MM.1S (cell line): ENCODE results near the gene RHOT1.

Experiments
- DNase-seq: peaks from one replicate; pipeline ENCODE4 v3.0.0-alpha.2; 2015
- H2AFZ ChIP-seq: fragments of 300-600 bp; sonication (generic); 2 replicates; pipeline ENCODE4 v1.6.0; 2016; ENCODE audit warnings: antibody characterized with exemption, low read length
- H3F3A ChIP-seq: fragments of 300-600 bp; sonication (generic); 2 replicates; pipeline ENCODE4 v1.6.1; 2016; ENCODE audit warnings: mild to moderate bottlenecking, antibody characterized with exemption, low read length, moderate library complexity, mixed read lengths; ENCODE audit not compliant: insufficient read depth
- H3K27ac ChIP-seq: fragments of 300-600 bp; sonication (generic); 2 replicates; pipeline ENCODE4 v1.5.1; 2016; ENCODE audit warnings: mild to moderate bottlenecking, low read length
- H3K27me3 ChIP-seq: fragments of 300-600 bp; sonication (generic); replicated peaks from 2 replicates; pipeline ENCODE4 v1.6.0; 2016; ENCODE audit warnings: low read length; ENCODE audit not compliant: insufficient read depth
- H3K36me3 ChIP-seq: fragments of 300-600 bp; sonication (generic); replicated peaks from 2 replicates; pipeline ENCODE4 v1.6.1; 2016; ENCODE audit warnings: mild to moderate bottlenecking, low read length, mixed read lengths; ENCODE audit not compliant: insufficient read depth
- H3K4me1 ChIP-seq: fragments of 300-600 bp; sonication (generic); 2 replicates; pipeline ENCODE4 v1.6.1; 2016; ENCODE audit warnings: low read length, mixed read lengths
- H3K4me2 ChIP-seq: fragments of 300-600 bp; sonication (generic); 2 replicates; pipeline ENCODE4 v1.6.0; 2016; ENCODE audit warnings: low read depth, low read length
- H3K4me3 ChIP-seq: fragments of 300-600 bp; sonication (generic); 2 replicates; pipeline ENCODE4 v1.5.1; 2016; ENCODE audit warnings: low read length, mixed read lengths
- H3K79me2 ChIP-seq: fragments of 300-600 bp; sonication (generic); 2 replicates; pipeline ENCODE4 v1.6.1; 2016; ENCODE audit warnings: mixed run types, low read length, mixed read lengths
- H3K9ac ChIP-seq: fragments of 300-600 bp; sonication (generic); 2 replicates; pipeline ENCODE4 v1.6.1; 2016; ENCODE audit warnings: low read length, mixed read lengths
- H3K9me2 ChIP-seq: fragments of 300-600 bp; sonication (generic); replicated peaks from 2 replicates; pipeline ENCODE4 v1.6.1; 2016; ENCODE audit warnings: mild to moderate bottlenecking, low read length, mixed read lengths; ENCODE audit not compliant: insufficient read depth
- H3K9me3 ChIP-seq: fragments of 300-600 bp; sonication (generic); replicated peaks from 2 replicates; pipeline ENCODE4 v1.6.1; 2016; ENCODE audit warnings: mild to moderate bottlenecking, low read length, mixed read lengths; ENCODE audit not compliant: insufficient read depth
- H4K20me1 ChIP-seq: fragments of 300-600 bp; sonication (generic); 2 replicates; pipeline ENCODE4 v1.6.1; 2016; ENCODE audit warnings: mild to moderate bottlenecking, low read length, moderate library complexity, mixed read lengths; ENCODE audit not compliant: insufficient read depth
- EZH2 ChIP-seq: fragments of 300-600 bp; sonication (generic); optimal IDR thresholded peaks from 2 replicates; pipeline ENCODE3; 2017; ENCODE audit warnings: low read depth, mild to moderate bottlenecking, antibody characterized with exemption, low read length, mixed read lengths
- EZH2phosphoT487 ChIP-seq: fragments of 300-600 bp; sonication (generic); IDR thresholded peaks from 2 replicates; pipeline ENCODE4 v1.6.1; 2018; ENCODE audit warnings: antibody characterized with exemption, low read length
- TF ChIP-seq, protein P1 (sequence below): fragments of 300-600 bp; sonication (generic); IDR thresholded peaks from 2 replicates; pipeline ENCODE4 v1.5.1; 2016; ENCODE audit warnings: antibody characterized with exemption, low read length, mixed read lengths

The RHOT1 gene

DNA sequence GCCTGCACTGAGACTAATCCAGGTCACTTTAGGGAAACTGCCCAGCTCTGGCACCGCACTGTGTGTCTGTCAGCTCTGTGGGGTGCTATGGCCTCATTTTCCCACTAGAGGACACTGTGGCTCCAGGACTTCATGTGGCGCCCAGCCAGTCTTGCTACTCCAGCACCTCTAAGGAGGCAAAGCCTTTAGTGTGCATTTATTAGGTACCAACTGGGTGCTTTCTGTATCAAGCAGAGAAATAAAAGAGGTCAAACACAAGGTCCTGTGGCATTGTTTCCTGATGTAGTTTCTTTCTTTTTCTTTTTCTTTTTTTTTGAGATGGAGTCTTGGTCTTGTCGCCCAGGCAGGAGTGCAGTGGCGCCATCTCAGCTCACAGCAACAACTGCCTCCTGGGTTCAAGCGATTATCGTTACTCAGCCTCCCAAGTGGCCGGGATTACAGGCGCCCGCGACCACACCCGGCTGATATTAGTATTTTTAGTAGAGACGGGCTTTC is 110.9 kb downstream of the RHOT1 start:
- Histone ChIP-seq H3F3A (no peaks in the 10 kb centered on the region), H4K20me1 (no peaks in the 10 kb centered on the region; the same call in 1 of the 2 replicates), H3K4me3 (no peak overlapping the region), H3K4me2 (no peak overlapping the region), H3K79me2 (no peaks in the 10 kb centered on the region), H3K4me1 (no peaks in the 10 kb centered on the region), H3K27me3 (no peaks in the 10 kb centered on the region), H3K27ac (no peak overlapping the region), H3K9me3 (no peaks in the 10 kb centered on the region), H3K36me3 (no peaks in the 10 kb centered on the region), H3K9me2 (no peaks in the 10 kb centered on the region), H2AFZ (no peak overlapping the region), H3K9ac (no peak overlapping the region)
- peak; percentile 76 for DNase-seq
- TF ChIP-seq EZH2 (no peak), EZH2phosphoT487 (no peak)
- TF ChIP-seq, protein P1, sequence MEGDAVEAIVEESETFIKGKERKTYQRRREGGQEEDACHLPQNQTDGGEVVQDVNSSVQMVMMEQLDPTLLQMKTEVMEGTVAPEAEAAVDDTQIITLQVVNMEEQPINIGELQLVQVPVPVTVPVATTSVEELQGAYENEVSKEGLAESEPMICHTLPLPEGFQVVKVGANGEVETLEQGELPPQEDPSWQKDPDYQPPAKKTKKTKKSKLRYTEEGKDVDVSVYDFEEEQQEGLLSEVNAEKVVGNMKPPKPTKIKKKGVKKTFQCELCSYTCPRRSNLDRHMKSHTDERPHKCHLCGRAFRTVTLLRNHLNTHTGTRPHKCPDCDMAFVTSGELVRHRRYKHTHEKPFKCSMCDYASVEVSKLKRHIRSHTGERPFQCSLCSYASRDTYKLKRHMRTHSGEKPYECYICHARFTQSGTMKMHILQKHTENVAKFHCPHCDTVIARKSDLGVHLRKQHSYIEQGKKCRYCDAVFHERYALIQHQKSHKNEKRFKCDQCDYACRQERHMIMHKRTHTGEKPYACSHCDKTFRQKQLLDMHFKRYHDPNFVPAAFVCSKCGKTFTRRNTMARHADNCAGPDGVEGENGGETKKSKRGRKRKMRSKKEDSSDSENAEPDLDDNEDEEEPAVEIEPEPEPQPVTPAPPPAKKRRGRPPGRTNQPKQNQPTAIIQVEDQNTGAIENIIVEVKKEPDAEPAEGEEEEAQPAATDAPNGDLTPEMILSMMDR = peak; percentile 98

DNA sequence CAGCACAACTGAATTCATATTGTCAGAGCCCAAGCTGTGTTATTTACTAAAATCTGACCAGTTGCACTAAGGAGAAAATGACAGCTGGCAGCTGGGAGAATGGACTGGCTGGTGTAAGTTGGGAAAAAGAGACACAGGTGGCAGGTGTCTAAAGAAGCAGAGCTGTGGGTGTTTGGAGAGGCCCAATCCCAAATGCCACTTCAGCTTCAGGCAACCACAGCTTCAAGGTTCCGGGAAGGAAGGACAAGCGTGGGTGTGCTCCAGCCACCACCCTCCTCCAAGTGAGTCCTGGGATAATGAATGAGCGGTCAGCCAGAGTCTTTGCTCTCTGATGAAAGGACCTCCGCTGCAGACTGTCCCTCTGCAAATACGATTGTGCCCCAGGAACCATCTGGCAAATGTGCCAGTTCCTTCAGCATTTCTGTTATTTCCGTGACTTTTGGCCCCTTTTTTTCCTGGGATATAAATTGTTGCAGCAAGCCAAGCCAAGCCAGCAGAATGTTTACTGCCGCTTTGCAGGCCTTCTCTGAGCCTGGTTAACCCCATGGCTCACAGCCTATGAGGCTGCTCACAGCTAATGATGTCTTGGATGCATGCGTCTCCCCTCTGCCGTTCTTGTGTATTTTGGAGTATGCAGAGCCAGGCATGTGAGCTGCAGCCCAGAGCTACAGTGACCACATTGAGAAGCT is 113.9 kb downstream of the RHOT1 start:
- no peak for TF ChIP-seq EZH2phosphoT487
- TF ChIP-seq EZH2 = no peak
- TF ChIP-seq, protein P1 = no peak
- Histone ChIP-seq H3K4me2 (no peak overlapping the region), H3K36me3 (no peaks in the 10 kb centered on the region)

DNA sequence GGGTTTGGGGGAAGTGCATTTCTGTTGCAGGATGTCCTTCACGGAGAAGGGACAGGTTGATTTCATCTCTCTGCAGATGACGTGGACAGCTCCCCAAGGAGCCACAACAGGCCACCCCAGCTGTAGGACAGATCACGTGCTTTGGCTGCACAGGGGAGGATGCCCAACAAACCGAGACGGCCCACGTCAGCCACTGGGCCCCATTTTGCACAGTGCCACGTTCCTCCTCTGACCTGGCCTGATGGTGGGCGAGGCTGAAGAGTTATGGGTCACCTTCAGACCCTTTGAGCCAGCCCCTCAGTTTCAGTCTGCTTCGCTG is 114.4 kb downstream of the RHOT1 start:
- Histone ChIP-seq H3K9ac (no peak overlapping the region), H3K27ac (no peak overlapping the region), H3K9me2 (no peaks in the 10 kb centered on the region), H3K79me2 (no peaks in the 10 kb centered on the region), H3F3A (no peaks in the 10 kb centered on the region), H3K9me3 (no peaks in the 10 kb centered on the region), H2AFZ (no peak overlapping the region), H3K36me3 (no peaks in the 10 kb centered on the region), H3K27me3 (no peaks in the 10 kb centered on the region), H3K4me1 (no peaks in the 10 kb centered on the region), H3K4me3 (no peak overlapping the region), H4K20me1 (no peaks in the 10 kb centered on the region; the same call in 1 of the 2 replicates), H3K4me2 (no peak overlapping the region)
- no peak for DNase-seq
- TF ChIP-seq, protein P1 = no peak
- TF ChIP-seq EZH2 (no peak), EZH2phosphoT487 (no peak)

More for the DNA sequence above, 113.9 kb downstream of the RHOT1 start:
- Histone ChIP-seq H3F3A (no peaks in the 10 kb centered on the region), H3K27ac (no peak overlapping the region), H3K27me3 (no peaks in the 10 kb centered on the region), H2AFZ (no peak overlapping the region), H3K4me1 (no peaks in the 10 kb centered on the region), H4K20me1 (no peaks in the 10 kb centered on the region; the same call in 1 of the 2 replicates), H3K9ac (no peak overlapping the region), H3K9me2 (no peaks in the 10 kb centered on the region), H3K9me3 (no peaks in the 10 kb centered on the region), H3K79me2 (no peaks in the 10 kb centered on the region), H3K4me3 (no peak overlapping the region)
- no peak for DNase-seq
